Hematopoietic multipotent progenitor cell treated with erythropoietin and hydrocortisone succinate and interleukin-3 and kit ligand, for 6 days (in vitro differentiated cells): ENCODE data around the gene CHMP3.
"Not testable (repeated sequence)": the region's sequence is repeated elsewhere in the genome, so short reads cannot be mapped to it uniquely, and the experiment has no call there.

Experiments
- DNase-seq: peaks from one replicate; pipeline ENCODE4 v3.0.0-alpha.2; 2015

Gene CHMP3

DNA sequence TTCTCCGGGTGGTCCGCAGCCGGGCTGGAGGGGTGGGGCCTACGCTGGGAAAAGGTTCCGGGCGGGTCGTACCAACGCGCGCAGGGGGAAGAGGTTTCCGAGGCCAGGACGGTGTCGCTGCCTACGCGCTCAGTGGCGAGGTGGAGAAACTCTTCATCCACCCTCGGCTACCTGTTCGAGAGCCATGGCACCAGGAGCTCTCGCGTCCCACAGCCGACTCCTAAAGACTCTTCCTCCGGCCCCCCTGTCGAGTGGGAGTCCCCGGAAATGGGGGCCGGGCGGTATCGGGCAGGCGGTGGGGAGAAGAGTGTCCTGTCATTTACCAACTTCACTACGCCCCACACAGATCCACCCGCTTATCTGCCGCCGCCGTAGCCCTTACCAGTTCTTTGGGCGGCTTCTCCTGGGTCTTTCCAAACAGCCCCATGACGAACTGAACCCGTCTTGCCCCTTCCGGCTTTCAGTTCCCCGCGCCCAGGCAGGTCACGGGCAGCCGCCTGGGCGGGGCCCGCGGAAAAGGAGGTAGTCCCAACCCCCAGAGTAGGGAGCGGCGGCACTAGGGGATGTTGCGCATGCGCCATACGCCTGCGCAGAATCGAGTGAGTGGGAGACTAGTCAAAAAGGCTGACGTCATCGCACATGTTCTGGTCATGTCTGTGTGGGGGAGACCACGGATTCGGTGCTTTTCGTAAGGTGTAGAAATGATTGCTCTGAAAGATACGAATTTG, at the start of gene CHMP3:
CHMP3 (minus strand) TSS at position 522 of the 728 bp plus-strand sequence; CDS start at position 427, 95 bp downstream.
- peak; percentile 99 for DNase-seq

DNA sequence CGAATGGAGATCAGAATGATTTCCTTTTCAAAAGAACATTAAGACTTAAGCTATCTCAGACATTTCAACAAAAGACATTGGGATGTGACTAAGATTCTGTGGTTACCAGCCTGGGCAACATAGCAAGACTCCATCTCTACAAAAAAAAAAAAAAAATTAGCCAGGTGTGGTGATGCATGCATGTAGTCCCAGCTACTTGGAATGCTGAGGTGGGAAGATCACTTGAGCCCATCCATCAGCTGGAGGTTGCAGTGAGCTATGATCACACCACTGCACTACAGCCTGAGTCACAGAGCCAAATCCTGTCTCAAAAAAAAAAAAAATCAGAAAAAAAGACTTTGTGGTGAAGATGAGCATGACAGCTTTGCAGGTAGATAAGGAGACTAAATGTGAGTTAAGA, 47.6 kb upstream of the CHMP3 start:
- DNase-seq = no peak

DNA sequence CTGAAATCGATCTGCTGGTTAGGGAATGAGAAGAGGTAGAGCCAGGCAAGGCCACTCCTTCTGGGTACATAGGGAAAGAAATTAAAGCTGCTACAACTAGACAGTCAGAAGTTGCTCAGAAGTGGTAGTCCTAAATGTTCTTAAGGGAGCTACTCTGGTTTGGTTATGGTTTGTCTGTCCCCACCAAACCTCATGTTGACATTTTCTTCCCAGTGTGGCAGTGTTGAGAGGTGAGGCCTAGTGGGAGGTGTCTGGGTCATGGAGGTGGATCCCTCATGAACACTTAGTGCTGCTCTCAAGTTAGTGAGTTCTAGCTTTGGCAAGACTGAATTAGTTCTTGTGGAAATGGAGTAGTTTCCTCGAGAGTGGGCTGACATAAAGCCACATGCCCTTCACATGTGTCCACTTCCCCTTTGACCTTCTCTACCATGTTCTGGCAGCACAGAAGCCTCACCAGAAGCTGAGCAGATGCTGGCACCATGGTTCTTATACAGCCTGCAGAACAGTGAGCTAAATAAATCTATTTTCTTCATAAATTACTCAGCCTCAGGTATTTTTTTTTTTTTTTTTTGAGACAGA, 45.7 kb upstream of the CHMP3 start:
- DNase-seq = no peak

DNA sequence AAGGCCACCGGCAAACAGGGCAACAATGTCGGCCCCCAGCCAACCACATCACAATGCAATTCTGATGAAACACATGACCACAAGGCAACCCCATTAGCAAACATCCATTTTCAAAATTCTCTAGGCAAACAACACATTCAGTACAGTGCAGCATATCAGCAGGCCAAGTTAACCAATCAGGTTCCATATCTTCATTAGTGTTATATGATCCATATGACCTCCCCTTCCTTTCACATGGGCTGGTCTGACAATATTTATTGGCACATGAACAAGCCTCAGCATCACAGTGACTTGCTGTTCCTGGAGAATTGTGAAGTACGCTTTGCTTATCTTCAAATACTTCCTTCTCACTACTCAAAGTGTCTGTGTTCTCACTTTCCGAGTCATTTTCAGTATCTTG, 40.7 kb upstream of the CHMP3 start:
- DNase-seq = peak; percentile 50

DNA sequence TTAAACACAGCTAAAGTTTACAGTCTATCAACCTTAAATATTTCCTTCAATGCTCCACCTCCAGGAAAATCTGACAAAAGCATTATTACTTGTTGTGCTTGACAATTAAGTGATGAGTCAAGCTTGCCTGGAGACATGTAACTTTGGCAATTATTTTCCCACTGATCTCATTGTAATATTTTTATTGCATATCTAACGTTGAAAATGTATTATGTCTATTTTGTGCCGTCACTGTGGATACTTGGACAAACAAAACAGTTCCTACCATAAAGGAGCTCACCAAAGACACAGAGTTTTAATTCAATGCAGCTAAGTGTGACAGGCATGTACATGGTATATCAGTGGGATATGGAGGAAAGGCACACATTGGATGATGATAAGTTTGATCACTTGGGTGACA, 35.7 kb upstream of the CHMP3 start:
- no peak for DNase-seq

DNA sequence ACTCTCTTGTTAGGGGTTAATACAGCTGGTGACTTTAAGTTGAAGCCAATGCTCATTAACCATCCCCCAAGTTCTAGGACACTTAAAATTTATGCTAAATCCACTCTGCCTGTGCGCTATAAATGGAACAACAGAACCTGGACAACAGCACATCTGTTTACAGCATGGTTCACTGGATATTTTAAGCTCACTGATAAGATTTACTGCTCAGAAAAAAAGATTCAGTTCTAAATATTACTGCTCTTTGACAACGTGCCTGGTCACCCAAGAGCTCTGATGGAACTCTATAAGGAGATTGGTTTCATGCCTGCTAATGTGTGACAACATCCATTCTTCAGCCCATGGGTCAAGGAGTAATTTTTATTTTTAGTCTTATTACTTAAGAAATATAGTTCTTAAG, 32.9 kb upstream of the CHMP3 start:
- DNase-seq = no peak

DNA sequence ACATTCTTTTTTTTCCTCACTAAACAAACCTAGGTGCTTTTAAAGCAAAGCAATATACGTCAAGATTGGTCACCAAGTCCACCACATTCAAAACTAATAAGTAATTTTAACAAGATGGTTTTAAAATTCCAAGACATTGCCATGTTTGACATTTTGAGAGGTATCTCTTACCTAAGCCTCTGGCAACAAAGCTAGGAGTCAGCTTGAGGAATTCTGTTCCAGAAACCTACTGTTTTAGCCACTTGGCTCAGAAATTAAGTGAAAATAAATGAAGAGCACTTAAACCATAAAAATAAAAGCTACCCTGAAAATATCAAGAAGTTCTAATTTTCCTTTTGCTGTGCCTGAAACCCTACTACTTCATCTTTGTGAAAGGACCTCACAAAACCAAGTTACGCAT, 30.0 kb upstream of the CHMP3 start:
- no peak for DNase-seq

DNA sequence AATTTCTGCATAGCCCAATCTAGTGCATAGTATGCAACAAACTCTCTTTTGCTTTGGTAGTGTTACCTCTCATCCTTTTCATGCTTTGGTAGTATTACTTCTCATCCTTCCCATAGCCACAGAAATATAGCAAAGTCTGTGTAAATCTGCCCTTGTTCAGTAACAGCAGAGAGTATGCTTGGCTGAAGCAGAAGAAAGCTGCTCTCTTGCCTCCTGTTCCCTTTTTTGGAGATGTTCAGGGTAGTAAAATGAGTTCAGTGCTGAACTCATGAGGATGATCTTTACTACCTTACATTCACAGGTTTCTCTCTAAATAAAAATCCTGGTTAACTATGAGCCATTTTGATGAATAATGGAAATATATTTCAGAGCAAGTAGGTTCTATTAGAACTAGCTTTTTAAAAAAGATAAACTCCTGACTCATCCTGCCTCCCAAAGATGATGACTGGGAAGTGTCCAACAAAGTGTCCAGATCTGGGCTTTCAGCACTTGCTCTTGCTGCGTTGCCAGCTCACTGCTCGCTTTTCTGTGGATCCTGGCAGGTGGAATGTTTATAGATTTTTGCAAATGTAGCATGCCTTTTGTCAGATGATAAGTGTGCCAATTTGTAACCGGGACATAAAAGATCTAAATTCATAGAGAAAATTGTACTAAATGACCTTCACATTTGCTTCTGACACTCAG, 29.4 kb upstream of the CHMP3 start:
- DNase-seq = no peak

DNA sequence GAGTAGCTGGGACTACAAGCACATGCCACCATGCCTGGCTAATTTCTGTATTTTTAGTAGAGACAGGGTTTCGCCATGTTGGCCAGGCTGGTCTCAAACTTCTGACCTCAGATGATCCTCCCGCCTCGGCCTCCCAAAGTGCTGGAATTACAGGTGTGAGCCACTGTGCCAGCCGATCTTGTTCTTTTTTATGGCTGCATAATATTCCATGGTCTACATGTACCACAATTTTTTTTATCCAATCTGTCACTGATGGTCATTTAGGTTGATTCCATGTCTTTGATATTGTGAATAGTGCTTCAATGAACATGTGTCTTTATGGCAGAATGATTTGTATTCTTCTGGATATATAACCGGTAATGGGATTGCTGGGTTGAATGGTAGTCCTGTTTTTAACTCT, 26.5 kb upstream of the CHMP3 start:
- not testable (repeated sequence) for DNase-seq

DNA sequence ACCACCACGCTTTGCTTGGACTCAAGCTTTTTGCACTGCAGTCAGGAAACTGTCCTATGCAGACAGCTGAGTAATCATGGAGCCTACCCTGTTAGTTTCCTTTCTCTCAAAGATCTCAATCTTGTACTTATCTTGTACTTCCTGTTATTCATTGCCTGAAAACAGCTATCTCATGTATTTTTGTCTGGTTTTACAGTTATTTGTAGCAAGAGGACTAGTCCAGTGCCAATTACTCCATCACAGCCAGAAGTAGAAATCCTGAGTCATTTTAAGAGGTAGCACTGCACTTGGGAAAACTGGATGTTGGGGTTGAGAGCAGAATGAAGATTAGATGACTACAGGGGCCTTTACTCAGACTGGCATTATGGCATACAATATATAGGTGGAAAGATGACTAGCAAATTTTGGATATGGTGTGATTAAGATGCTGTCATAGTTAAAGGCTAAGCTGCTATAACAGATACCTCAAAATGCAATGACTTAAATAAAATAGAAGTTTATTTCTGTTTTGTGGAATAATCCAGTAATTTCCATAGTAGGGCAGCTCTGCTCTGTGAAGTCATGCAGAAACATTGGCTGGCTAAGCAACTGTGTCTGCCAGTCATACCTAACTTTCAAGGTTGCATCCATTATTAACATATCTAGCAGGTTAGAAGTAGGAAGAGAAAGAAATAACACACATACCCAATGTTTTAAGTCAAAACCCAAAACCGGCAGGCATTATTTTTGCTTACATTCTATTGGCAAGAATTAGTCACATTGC, 21.1 kb upstream of the CHMP3 start:
- DNase-seq = peak; percentile 71

DNA sequence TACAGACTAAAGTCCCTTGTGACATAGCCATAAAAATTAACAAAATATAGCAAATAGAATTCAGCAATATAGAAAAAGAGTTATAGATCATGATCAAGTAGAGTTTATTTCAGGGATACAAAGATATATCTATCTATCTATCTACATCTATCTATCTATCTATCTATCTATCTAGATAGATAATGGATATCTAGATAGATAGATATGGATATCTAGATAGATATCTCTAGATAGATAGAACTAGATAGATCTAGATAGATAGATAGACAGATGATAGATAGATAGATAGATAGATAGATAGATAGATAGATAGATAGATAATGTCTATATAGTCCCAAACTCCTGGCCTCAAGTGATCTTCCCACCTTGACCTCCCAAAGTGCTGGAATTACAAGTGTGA, 17.3 kb upstream of the CHMP3 start:
- no peak for DNase-seq

DNA sequence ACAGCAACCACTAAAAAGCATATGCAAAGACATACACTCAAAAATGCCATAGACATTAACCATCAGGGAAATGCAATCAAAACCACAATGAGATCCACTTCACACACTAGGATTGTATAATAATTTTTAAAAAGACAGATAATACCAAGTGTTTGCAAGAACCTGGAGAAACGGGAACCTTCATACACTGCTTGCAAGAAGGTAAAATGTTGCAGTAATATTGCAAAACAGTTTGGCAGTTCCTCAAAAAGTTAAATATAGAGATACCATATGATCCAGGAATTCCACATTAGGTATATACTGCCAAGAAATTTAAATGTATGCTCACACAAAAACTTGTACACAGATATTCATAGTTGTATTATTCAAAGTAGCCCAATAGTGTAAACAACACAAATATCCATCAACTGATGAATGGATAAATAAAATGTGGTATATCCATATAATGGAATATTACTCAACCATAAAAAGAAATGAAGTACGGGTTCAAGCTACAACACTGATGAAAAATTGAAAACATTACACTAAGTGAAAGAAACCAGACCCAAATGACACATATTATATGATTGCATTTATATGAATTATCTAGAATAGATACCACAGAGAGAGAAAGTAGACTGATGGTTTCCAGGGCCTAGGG, 14.7 kb upstream of the CHMP3 start:
- no peak for DNase-seq

DNA sequence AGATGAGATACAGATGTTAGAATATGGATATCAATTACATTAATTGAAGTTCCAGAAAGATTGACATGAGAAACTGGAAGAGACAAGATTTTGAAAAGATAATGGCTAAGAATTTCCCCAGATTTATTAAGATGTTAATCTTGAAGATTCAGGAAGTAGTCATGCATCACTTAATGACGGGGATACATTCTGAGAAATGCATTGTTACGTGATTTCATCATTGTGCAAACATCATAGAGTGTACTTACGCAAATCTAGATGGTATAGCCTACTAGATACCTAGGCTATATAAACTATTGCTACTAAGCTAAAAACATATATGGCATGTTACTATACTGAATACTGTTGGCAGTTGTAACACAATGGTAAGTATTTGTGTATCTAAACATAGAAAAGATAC, 6.8 kb upstream of the CHMP3 start:
- DNase-seq = no peak

DNA sequence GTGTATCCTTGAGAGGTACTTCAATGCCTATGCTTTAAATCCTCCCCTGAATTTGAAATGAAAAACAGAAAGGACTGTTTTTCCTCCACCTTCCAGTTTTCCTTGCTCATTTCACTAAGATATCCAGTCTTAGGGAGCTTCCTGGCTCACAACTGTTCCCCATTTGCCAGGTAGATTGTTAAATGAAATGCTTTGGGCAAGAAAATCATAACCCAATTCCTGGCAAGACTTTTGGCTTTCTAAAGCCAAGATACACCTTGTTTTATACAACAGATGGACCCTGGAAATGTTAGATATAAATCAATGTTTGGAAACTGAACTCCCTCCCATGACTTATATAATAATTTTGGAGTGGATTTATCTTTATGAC, 3.6 kb upstream of the CHMP3 start:
- DNase-seq = no peak

DNA sequence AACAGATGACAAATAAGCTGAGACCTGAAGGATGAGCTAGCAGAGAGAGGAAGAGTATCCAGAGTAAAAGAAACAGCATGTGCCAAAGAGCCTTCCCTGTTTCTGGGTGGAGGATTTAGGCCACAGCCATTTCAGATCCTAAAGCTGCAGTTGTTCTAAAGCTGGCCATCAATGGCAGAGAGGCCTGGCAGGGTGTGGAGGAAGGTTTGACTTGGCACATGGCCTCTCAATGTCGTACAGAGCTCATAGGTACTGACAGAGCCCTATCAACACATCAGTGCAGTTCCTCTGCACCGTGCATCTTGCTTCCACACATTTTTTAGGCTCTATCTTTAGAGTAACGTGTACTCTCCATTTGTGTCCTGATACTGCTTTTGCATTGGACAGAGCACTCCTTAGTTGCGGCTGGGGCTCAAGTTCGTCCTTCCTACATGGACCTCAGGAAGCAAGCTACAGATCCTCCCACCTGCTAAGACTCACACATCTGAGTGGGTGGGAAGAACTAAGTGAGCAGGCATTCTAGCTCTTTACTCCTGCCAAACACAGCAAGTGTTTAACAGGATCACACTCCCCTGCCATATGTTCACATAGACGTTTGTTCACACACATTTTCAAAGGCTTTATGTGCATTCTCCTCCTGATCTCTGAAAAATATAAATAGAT, 3.0 kb upstream of the CHMP3 start:
- DNase-seq = no peak

DNA sequence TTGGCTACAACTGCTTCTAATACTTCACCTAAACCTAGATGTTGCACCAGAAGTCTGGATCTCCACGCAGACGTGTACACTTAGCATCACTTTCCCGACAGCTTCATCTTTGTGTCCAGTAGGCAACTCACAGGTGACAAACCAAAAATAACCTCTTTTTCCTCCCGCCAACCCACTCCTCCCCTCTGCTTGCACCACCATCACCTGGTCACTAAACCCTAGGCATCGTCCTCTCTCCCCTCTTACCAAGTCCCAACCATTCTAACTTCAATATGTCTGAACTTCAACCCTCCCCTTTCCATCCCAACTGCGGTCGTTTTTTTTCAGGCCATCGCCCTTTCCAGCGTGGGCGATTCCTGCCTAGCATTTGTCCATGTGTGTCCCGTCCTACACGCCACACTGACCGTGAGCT, 413 bp upstream of the CHMP3 start:
- DNase-seq = no peak

DNA sequence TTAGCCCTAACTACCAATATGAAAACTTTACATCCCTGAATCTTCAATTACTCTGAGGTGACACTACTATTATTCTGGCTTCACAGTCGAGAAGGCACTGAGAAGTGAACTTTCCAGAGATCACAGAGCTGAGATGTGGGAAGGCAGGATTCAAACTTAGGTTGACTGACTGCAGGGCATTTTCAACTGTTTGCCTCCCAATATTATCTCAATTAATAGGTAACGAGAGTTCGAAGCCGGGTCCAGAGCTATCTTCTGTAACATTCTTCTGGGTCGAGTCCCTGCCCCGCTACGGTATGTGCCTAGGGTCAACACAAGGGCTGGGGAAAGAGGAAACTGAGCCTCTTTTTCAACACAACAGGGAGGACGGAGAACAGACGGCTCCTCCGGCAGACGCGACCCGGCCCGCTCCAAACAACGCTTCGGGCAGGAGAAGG, 740 bp downstream of the CHMP3 start:
- no peak for DNase-seq

DNA sequence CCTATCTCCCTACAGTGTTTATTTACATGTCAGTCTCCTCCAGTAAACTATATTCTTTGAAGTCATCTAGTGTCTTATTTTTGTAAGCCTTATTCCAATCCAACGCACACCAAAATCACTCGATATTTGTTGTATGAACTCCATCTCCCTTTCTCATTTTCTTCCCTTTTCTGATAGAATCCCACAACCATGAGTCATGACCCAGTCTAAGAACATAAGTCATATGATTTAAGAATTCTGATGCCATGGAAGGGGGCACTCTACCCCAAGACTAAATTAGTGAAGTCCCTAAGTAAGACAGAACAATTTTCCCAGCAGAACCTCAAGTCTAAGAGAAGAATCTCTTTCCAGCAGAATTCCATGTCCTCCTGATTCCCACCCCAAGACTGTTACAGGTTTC, 5.4 kb downstream of the CHMP3 start:
- DNase-seq = no peak

DNA sequence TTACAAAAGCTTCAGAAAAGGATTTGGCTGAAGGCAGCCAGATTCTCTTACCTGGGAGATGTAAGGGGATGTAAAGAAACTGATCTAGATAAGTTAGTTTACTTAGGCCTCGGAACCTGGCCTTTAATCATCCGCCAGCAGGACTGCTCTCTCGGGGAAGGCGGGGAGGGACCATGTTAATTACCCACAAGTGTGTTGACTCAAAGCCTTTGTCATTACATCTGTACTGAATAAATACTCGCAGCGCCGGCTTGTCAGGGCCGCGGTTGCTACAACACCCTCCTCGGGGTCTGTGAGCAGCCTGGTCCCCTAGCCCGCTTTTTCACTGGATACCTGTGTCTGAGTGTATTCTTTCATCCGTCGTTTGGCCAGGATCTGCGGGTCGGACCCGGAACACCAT, 6.7 kb downstream of the CHMP3 start:
- no peak for DNase-seq

DNA sequence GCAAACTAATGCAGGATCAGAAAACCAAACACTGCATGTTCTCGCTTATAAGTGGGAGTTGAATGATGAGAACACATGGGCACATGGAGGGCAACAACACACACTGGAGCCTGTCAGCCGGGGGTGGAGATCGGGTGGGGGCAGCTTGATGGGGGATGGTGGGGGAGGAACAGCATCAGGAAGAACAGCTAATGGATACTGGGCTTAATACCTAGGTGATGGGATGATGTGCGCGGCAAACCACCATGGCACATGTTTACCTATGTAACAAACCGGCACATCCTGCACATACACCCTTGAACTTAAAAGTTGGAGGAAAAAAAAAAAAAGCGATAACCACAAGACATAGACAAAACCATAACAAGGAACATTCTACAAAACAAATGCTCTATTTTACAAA, 10.4 kb downstream of the CHMP3 start:
- no peak for DNase-seq

DNA sequence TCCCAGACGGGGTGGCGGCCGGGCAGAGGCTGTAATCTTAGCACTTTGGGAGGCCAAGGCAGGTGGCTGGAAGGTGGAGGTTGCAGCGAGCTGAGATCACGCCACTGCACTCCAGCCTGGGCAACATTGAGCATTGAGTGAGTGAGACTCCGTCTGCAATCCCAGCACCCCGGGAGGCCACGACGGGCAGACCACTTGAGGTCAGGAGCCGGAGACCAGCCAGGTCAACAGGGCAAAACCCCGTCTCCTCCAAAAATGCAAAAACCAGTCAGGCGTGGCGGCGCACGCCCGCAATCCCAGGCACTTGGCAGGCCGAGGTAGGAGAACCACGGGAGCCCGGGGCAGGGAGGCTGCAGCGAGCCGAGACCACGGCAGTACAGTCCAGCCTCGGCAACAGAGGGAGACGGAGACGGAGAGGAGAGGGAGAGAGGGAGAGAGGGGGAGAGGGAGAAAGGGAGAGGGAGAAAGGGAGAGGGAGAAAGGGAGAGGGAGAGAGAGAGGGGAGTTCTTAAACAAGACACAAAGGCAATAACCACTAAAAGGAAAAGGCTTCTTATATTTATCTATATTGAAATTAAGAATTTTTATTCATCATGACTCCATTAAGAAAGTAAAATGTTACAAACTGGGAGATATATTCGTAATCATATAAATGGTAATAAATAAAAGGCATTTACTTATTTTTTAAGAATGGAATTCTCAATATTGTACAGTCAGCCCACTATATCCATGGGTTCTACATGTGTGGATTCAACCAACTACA, 13.1 kb downstream of the CHMP3 start:
- not testable (repeated sequence) for DNase-seq

DNA sequence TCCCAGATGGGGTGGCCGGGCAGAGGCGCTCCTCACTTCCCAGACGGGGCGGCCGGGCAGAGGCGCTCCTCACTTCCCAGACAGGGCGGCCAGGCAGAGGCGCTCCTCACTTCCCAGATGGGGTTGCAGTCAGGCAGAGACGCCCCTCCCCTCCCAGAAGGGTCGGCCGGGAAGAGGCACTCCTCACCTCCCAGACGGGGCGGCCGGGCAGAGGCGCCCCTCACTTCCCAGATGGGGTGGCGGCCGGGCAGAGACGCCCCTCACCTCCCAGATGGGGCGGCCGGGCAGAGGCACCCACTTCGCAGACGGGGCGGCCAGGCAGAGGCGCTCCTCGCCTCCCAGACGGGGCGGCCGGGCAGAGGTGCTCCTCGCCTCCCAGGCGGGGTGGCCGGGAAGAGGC, 13.8 kb downstream of the CHMP3 start:
- not testable (repeated sequence) for DNase-seq
